Fibroblast of gingiva (primary cell): ENCODE measurements around the gene VWA5B1.

ENCODE experiments used
- DNase-seq: peaks from one replicate; pipeline ENCODE4 v3.0.0-alpha.2; 2011; ENCODE audit warnings: low read depth

Gene VWA5B1

GRCh38 chr1:20322081-20322824 lies 31.6 kb downstream of the VWA5B1 start:
- no peak for DNase-seq

GRCh38 chr1:20322825-20323612 lies 32.3 kb downstream of the VWA5B1 start:
- DNase-seq = no peak

GRCh38 chr1:20323613-20323920 lies 32.9 kb downstream of the VWA5B1 start:
- DNase-seq = no peak

GRCh38 chr1:20324704-20325406 lies 34.2 kb downstream of the VWA5B1 start:
- DNase-seq = no peak

- DNase-seq = no peak
Measured at GRCh38 chr1:20325407-20325843, 34.8 kb downstream of the VWA5B1 start.

GRCh38 chr1:20325844-20326420 lies 35.3 kb downstream of the VWA5B1 start:
- no peak for DNase-seq

- DNase-seq = no peak
Measured at GRCh38 chr1:20327467-20327866, 36.8 kb downstream of the VWA5B1 start.

- DNase-seq = no peak
Measured at GRCh38 chr1:20328201-20328600, 37.5 kb downstream of the VWA5B1 start.

GRCh38 chr1:20329793-20330542 lies 39.3 kb downstream of the VWA5B1 start:
- no peak for DNase-seq

GRCh38 chr1:20334103-20334502 lies 43.4 kb downstream of the VWA5B1 start:
- no peak for DNase-seq

- no peak for DNase-seq
Measured at GRCh38 chr1:20336105-20336605, 45.5 kb downstream of the VWA5B1 start.

GRCh38 chr1:20337581-20337980 lies 46.9 kb downstream of the VWA5B1 start:
- DNase-seq = no peak

GRCh38 chr1:20339811-20340457 lies 49.3 kb downstream of the VWA5B1 start:
- no peak for DNase-seq

GRCh38 chr1:20342294-20343148 lies 51.8 kb downstream of the VWA5B1 start:
- no peak for DNase-seq

- no peak for DNase-seq
Measured at GRCh38 chr1:20343149-20343937, 52.7 kb downstream of the VWA5B1 start.

- DNase-seq = no peak
Measured at GRCh38 chr1:20343938-20344302, 53.2 kb downstream of the VWA5B1 start.

- no peak for DNase-seq
Measured at GRCh38 chr1:20344738-20345137, 54.1 kb downstream of the VWA5B1 start.

- no peak for DNase-seq
Measured at GRCh38 chr1:20345419-20345818, 54.7 kb downstream of the VWA5B1 start.

GRCh38 chr1:20346433-20346832 lies 55.8 kb downstream of the VWA5B1 start:
- no peak for DNase-seq
